Activated CD4-positive, alpha-beta T cell treated with anti-CD3 and anti-CD28 coated beads, Interleukin-2, amount 50 U/mL, for 1 hour (primary cell): ENCODE measurements around the gene NPY4R.
"Not testable (repeated sequence)": the region's sequence is repeated elsewhere in the genome, so short reads cannot be mapped to it uniquely, and the experiment has no call there.

ENCODE experiments used
- DNase-seq: peaks from one replicate; pipeline ENCODE4 v3.0.0-alpha.2; 2020

Gene NPY4R

GRCh38 chr10:46465765-46466164, at the start of gene NPY4R:
TSS of gene NPY4R (minus strand) at chr10:46465958. CDS start at chr10:46462635, 3,323 bp downstream.
- DNase-seq: not testable (repeated sequence)

GRCh38 chr10:46515366-46515765, 49.6 kb upstream of the NPY4R start:
- DNase-seq: no peak

GRCh38 chr10:46514899-46515298, 49.1 kb upstream of the NPY4R start:
- DNase-seq: no peak

- DNase-seq: no peak
Measured at GRCh38 chr10:46514431-46514861, 48.7 kb upstream of the NPY4R start.

- not testable (repeated sequence) for DNase-seq
Measured at GRCh38 chr10:46513333-46513732, 47.6 kb upstream of the NPY4R start.

GRCh38 chr10:46512725-46513124, 47.0 kb upstream of the NPY4R start:
- DNase-seq: not testable (repeated sequence)

- DNase-seq: not testable (repeated sequence)
Measured at GRCh38 chr10:46512002-46512401, 46.2 kb upstream of the NPY4R start.

- DNase-seq: not testable (repeated sequence)
Measured at GRCh38 chr10:46499990-46500389, 34.2 kb upstream of the NPY4R start.

- DNase-seq: not testable (repeated sequence)
Measured at GRCh38 chr10:46498985-46499703, 33.4 kb upstream of the NPY4R start.

- not testable (repeated sequence) for DNase-seq
Measured at GRCh38 chr10:46497878-46498277, 32.1 kb upstream of the NPY4R start.

GRCh38 chr10:46497401-46497800, 31.6 kb upstream of the NPY4R start:
- not testable (repeated sequence) for DNase-seq

- not testable (repeated sequence) for DNase-seq
Measured at GRCh38 chr10:46491364-46492114, 25.8 kb upstream of the NPY4R start.

- DNase-seq: not testable (repeated sequence)
Measured at GRCh38 chr10:46490285-46490684, 24.5 kb upstream of the NPY4R start.

- not testable (repeated sequence) for DNase-seq
Measured at GRCh38 chr10:46486459-46486858, 20.7 kb upstream of the NPY4R start.

GRCh38 chr10:46474746-46475320, 9.1 kb upstream of the NPY4R start:
- not testable (repeated sequence) for DNase-seq

GRCh38 chr10:46473758-46474157, 8.0 kb upstream of the NPY4R start:
- not testable (repeated sequence) for DNase-seq

- DNase-seq: not testable (repeated sequence)
Measured at GRCh38 chr10:46470134-46470533, 4.4 kb upstream of the NPY4R start.

- not testable (repeated sequence) for DNase-seq
Measured at GRCh38 chr10:46468119-46468809, 2.5 kb upstream of the NPY4R start.

GRCh38 chr10:46463608-46464007, 2.1 kb downstream of the NPY4R start:
- DNase-seq: not testable (repeated sequence)

- not testable (repeated sequence) for DNase-seq
Measured at GRCh38 chr10:46462276-46462675, 3.5 kb downstream of the NPY4R start.

- DNase-seq: not testable (repeated sequence)
Measured at GRCh38 chr10:46459579-46459978, 6.2 kb downstream of the NPY4R start.

- DNase-seq: not testable (repeated sequence)
Measured at GRCh38 chr10:46457071-46457470, 8.7 kb downstream of the NPY4R start.

- not testable (repeated sequence) for DNase-seq
Measured at GRCh38 chr10:46455992-46456391, 9.8 kb downstream of the NPY4R start.
